Mucosa of rectum (tissue), 2 donors: ENCODE data around the gene GJB2.

Experiments
- H3K27ac ChIP-seq, 2 donors: one replicate each; pipeline ENCODE4 v1.7.0; 2013; ENCODE audit warnings: inconsistent platforms in 2 of 2, low read depth in 2 of 2, low read length in 2 of 2
- H3K27me3 ChIP-seq, 2 donors: one replicate each; pipeline ENCODE4 v1.7.0; 2013; ENCODE audit warnings: low read length in 2 of 2; ENCODE audit not compliant: control insufficient read depth in 2 of 2, insufficient read depth in 2 of 2
- H3K36me3 ChIP-seq, 2 donors: one replicate each; pipeline ENCODE4 v1.7.0; 2013; ENCODE audit warnings: low read length in 2 of 2; ENCODE audit not compliant: control insufficient read depth in 2 of 2, insufficient read depth in 2 of 2
- H3K4me1 ChIP-seq, 2 donors: one replicate each; pipeline ENCODE4 v1.7.0; 2013; ENCODE audit warnings: low read length in 2 of 2, mild to moderate bottlenecking in 1 of 2; ENCODE audit not compliant: control insufficient read depth in 2 of 2, insufficient read depth in 2 of 2
- H3K4me3 ChIP-seq, 2 donors: one replicate each; pipeline ENCODE4 v1.7.0; 2013; ENCODE audit warnings: low read length in 2 of 2
- H3K9ac ChIP-seq, 2 donors: one replicate each; pipeline ENCODE4 v1.7.0; 2013; ENCODE audit warnings: low read length in 2 of 2, low read depth in 1 of 2, mild to moderate bottlenecking in 1 of 2
- H3K9me3 ChIP-seq, 2 donors: one replicate each; pipeline ENCODE4 v1.7.0; 2013; ENCODE audit warnings: low read length in 2 of 2; ENCODE audit not compliant: control insufficient read depth in 2 of 2
- donor health status: healthy.
- donor health status: Normal muscosa, but diverticular disease.

GJB2 gene

DNA sequence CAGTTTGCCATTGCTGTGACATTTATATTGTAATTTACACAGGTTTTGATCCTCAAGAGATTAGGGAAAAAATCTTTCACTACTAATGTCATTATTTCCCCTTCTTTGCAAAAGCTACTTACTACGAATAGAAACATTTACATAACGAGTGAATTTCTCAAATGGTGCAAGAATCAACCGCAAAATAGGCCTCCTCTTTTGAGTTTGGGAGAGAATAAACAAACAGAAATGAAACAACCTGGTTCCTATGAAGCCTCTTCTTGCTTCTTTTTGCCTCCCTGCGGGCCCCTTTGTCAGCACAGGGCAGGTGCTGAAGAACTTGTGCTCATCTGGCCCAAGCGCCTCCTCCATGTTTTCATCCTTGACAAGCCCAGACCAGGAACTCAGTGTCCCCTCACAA lies 21.8 kb downstream of the GJB2 start:
- no peak overlapping the region for H3K27ac ChIP-seq
- H3K9me3 ChIP-seq, result no peaks in the 10 kb centered on the region
- H3K4me3 ChIP-seq, result no peak overlapping the region
- no peaks in the 10 kb centered on the region for H3K36me3 ChIP-seq
- peaks cover 0 to 3% of the 10 kb centered on the region in 2 donors for H3K27me3 ChIP-seq
- H3K9ac ChIP-seq, result no peak overlapping the region
- no peaks in the 10 kb centered on the region for H3K4me1 ChIP-seq

DNA sequence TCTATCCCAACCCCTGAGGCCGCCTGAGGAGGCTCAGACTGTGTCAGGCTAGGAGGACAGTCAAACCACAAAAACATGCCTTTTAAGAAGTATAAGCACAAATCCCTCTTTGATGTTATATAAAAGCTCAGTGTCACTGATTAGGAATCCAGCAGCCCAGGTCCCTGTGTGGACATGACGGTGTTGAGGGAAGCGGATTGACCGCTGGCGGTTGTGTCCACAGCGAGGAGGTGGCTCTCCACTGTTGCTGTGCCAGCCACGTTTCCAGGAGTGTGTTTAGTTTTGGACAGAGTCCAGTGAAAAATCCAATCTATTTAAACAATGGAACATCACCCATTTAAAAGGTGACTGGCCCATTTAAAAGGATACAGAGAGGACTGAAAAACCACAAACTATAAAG lies 24.3 kb downstream of the GJB2 start:
- Histone ChIP-seq H3K27ac (no peak overlapping the region), H3K4me1 (peaks cover 0 to 3% of the 10 kb centered on the region in 2 donors), H3K4me3 (no peak overlapping the region), H3K9ac (no peak overlapping the region), H3K27me3 (no peaks in the 10 kb centered on the region), H3K36me3 (no peaks in the 10 kb centered on the region), H3K9me3 (no peaks in the 10 kb centered on the region)

DNA sequence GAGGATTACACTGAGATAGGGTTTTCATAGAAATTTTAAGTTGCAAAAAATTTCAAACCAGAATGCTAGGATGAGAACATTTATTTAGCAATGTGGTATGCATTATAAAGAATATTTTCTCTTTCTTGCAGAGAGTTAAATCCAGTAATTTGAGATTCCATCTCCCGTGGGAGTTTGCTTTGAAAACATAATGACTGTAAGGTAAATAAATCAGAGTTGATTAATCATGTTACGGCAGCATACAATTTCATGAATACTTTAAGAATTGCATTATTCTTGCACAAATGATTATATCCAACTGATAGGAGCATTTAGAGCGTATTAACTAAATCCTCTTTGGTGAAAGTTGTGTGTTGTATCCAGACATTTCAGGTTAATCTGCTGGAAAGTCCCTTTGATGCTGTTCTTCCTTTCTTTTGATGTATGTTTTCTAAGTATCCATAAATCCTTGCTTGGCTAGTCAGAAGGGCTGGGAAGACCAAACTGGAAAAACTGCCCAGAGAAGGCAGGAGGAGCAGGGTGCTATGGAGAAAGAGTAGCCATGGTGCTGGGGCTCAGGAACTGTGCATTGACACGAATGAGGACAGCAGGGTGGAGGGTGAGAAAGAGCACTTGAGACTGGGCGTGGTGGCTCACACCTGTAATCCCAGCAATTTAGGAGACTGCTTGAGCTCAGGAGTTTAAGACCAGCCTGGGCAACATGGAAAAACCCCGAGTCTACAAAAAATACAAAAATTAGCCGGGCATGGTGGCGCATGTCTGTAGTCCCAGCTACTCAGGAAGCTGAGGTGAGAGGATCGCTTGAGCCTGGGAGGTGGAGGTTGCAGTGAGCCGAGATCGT lies 27.1 kb downstream of the GJB2 start:
- Histone ChIP-seq H3K4me1 (peaks cover under 1 to 3% of the 10 kb centered on the region in 2 donors), H3K9me3 (no peaks in the 10 kb centered on the region), H3K27ac (no peak overlapping the region), H3K27me3 (peaks cover 8 to 10% of the 10 kb centered on the region in 2 donors), H3K9ac (no peak overlapping the region), H3K36me3 (no peaks in the 10 kb centered on the region), H3K4me3 (no peak overlapping the region)

GRCh38 chr13:20161951-20162300 lies 30.8 kb downstream of the GJB2 start:
- H3K36me3 ChIP-seq, result no peaks in the 10 kb centered on the region
- H3K9me3 ChIP-seq, result no peaks in the 10 kb centered on the region
- peaks cover 30 to 38% of the 10 kb centered on the region in 2 donors for H3K27me3 ChIP-seq
- H3K27ac ChIP-seq, result no peak overlapping the region
- no peak overlapping the region for H3K4me3 ChIP-seq
- peaks cover 5 to 6% of the 10 kb centered on the region in 2 donors for H3K4me1 ChIP-seq
- no peak overlapping the region for H3K9ac ChIP-seq

GRCh38 chr13:20161275-20161950 lies 31.3 kb downstream of the GJB2 start:
- Histone ChIP-seq H3K27ac (no peak overlapping the region), H3K9ac (no peak overlapping the region), H3K9me3 (no peaks in the 10 kb centered on the region), H3K4me1 (peaks cover 5 to 6% of the 10 kb centered on the region in 2 donors), H3K27me3 (peaks cover 32 to 41% of the 10 kb centered on the region in 2 donors), H3K4me3 (peak overlapping the region; percentile 13 to 39), H3K36me3 (no peaks in the 10 kb centered on the region)

GRCh38 chr13:20160306-20161274 lies 32.1 kb downstream of the GJB2 start, which contains the start of gene GJA3:
GJA3 (minus strand) TSS chr13:20161052; CDS start chr13:20143288, 17,764 bp downstream.
- peak within 1 kb of the TSS; percentile 26 to 39 for H3K4me3 ChIP-seq
- no peaks in the 10 kb centered on the region for H3K36me3 ChIP-seq
- H3K9me3 ChIP-seq, result no peaks in the 10 kb centered on the region
- no peak within 1 kb of the TSS for H3K27ac ChIP-seq
- H3K9ac ChIP-seq, result no peak within 1 kb of the TSS
- peaks cover 35 to 44% of the 10 kb centered on the region in 2 donors for H3K27me3 ChIP-seq
- peaks cover 5 to 6% of the 10 kb centered on the region in 2 donors for H3K4me1 ChIP-seq

- Histone ChIP-seq H3K9ac (no peak overlapping the region), H3K4me1 (peaks cover 5 to 6% of the 10 kb centered on the region in 2 donors), H3K27me3 (peaks cover 35 to 44% of the 10 kb centered on the region in 2 donors), H3K4me3 (no peak overlapping the region), H3K27ac (no peak overlapping the region), H3K36me3 (no peaks in the 10 kb centered on the region), H3K9me3 (no peaks in the 10 kb centered on the region)
These were observed 33.0 kb downstream of the GJB2 start for GRCh38 chr13:20159646-20160305.

- no peak overlapping the region for H3K4me3 ChIP-seq
- H3K4me1 ChIP-seq, result peaks cover 3 to 5% of the 10 kb centered on the region in 2 donors
- no peaks in the 10 kb centered on the region for H3K36me3 ChIP-seq
- no peak overlapping the region for H3K27ac ChIP-seq
- no peaks in the 10 kb centered on the region for H3K9me3 ChIP-seq
- H3K9ac ChIP-seq, result no peak overlapping the region
- H3K27me3 ChIP-seq, result peaks cover 32 to 44% of the 10 kb centered on the region in 2 donors
These were observed 35.5 kb downstream of the GJB2 start for GRCh38 chr13:20157151-20157796.

GRCh38 chr13:20156702-20157101 lies 36.0 kb downstream of the GJB2 start:
- H3K4me1 ChIP-seq, result peaks cover 3 to 5% of the 10 kb centered on the region in 2 donors
- no peaks in the 10 kb centered on the region for H3K36me3 ChIP-seq
- H3K9me3 ChIP-seq, result no peaks in the 10 kb centered on the region
- no peak overlapping the region for H3K27ac ChIP-seq
- no peak overlapping the region for H3K9ac ChIP-seq
- H3K4me3 ChIP-seq, result no peak overlapping the region
- H3K27me3 ChIP-seq, result peaks cover 26 to 41% of the 10 kb centered on the region in 2 donors
